ENCODE measurements around the gene EDDM13. TPM values are rescaled to one million over a fixed set of nuclear protein-coding genes. Genes with fewer than 3 reads are reported as not detected.
A peak's percentile ranks its signal among the peaks of the same experiment; 100 is the strongest.
"Not testable (repeated sequence)": the region's sequence is repeated elsewhere in the genome, so short reads cannot be mapped to it uniquely, and the experiment has no call there.

The EDDM13 gene
- total RNA-seq = not detected in 2 replicates

GRCh38 chr19:56272161-56272798, at the start of gene EDDM13:
Gene EDDM13 (plus strand): TSS chr19:56272748. CDS start chr19:56272835, 87 bp downstream.
- no peak for DNase-seq (ENCODE audit: low read depth)

- DNase-seq (ENCODE audit: low read depth) = no peak
Measured at GRCh38 chr19:56222901-56223300, 49.6 kb upstream of the EDDM13 start.

GRCh38 chr19:56223481-56223880, 49.1 kb upstream of the EDDM13 start:
- no peak for DNase-seq (ENCODE audit: low read depth)

- no peak for DNase-seq (ENCODE audit: low read depth)
Measured at GRCh38 chr19:56245121-56245740, 27.3 kb upstream of the EDDM13 start.

GRCh38 chr19:56245764-56246163, 26.8 kb upstream of the EDDM13 start:
- DNase-seq (ENCODE audit: low read depth) = not testable (repeated sequence)

GRCh38 chr19:56248736-56249338, 23.7 kb upstream of the EDDM13 start:
- DNase-seq (ENCODE audit: low read depth) = not testable (repeated sequence)

GRCh38 chr19:56252699-56253422, 19.7 kb upstream of the EDDM13 start:
- peak; percentile 58 for DNase-seq (ENCODE audit: low read depth)

- DNase-seq (ENCODE audit: low read depth) = peak; percentile 64
Measured at GRCh38 chr19:56253737-56254136, 18.8 kb upstream of the EDDM13 start.

GRCh38 chr19:56258272-56258671, 14.3 kb upstream of the EDDM13 start:
- no peak for DNase-seq (ENCODE audit: low read depth)

- DNase-seq (ENCODE audit: low read depth) = no peak
Measured at GRCh38 chr19:56261145-56261544, 11.4 kb upstream of the EDDM13 start.

- not testable (repeated sequence) for DNase-seq (ENCODE audit: low read depth)
Measured at GRCh38 chr19:56261932-56262331, 10.6 kb upstream of the EDDM13 start.

- no peak for DNase-seq (ENCODE audit: low read depth)
Measured at GRCh38 chr19:56263319-56263718, 9.2 kb upstream of the EDDM13 start.

- DNase-seq (ENCODE audit: low read depth) = no peak
Measured at GRCh38 chr19:56266051-56266450, 6.5 kb upstream of the EDDM13 start.

- no peak for DNase-seq (ENCODE audit: low read depth)
Measured at GRCh38 chr19:56269348-56269747, 3.2 kb upstream of the EDDM13 start.

- no peak for DNase-seq (ENCODE audit: low read depth)
Measured at GRCh38 chr19:56270676-56271075, 1.9 kb upstream of the EDDM13 start.

GRCh38 chr19:56271151-56271550, 1.4 kb upstream of the EDDM13 start:
- DNase-seq (ENCODE audit: low read depth) = no peak

- no peak for DNase-seq (ENCODE audit: low read depth)
Measured at GRCh38 chr19:56273563-56274117, 1.1 kb downstream of the EDDM13 start.

- no peak for DNase-seq (ENCODE audit: low read depth)
Measured at GRCh38 chr19:56282809-56283208, 10.3 kb downstream of the EDDM13 start.

GRCh38 chr19:56284746-56285145, 12.2 kb downstream of the EDDM13 start:
- no peak for DNase-seq (ENCODE audit: low read depth)

GRCh38 chr19:56290104-56290503, 17.6 kb downstream of the EDDM13 start:
- no peak for DNase-seq (ENCODE audit: low read depth)

GRCh38 chr19:56291867-56292266, 19.3 kb downstream of the EDDM13 start:
- no peak for DNase-seq (ENCODE audit: low read depth)

- DNase-seq (ENCODE audit: low read depth) = peak; percentile 13
Measured at GRCh38 chr19:56294549-56294948, 22.0 kb downstream of the EDDM13 start.
